HepG2 (cell line): Measurements from ENCODE around the gene HYOU1. TPM values are rescaled to one million over a fixed set of nuclear protein-coding genes. Genes with fewer than 3 reads are reported as not detected.

Experiments
- ATAC-seq: fragments of 200-7000 bp; cut with Tn5 transposase; 3 replicates; pipeline ENCODE4 v1.9.1; 2020; ENCODE audit warnings: mild to moderate bottlenecking, moderate library complexity
- BruUV-seq: library from RNA; stranded (reverse); fragments of 400-500 nt; replicated peaks from 2 replicates; lab custom pipeline; 2021; lab: Mats Ljungman, UMichigan
- CTCF ChIA-PET: fragments of 300-600 bp; formaldehyde crosslinking; extraction: SDS; loops from one replicate; lab custom pipeline; 2021; ENCODE audit warnings: low total read pairs, inconsistent platforms, low intra/inter-chr PET ratio; lab: Yijun Ruan, JAX
- POLR2A ChIA-PET: fragments of 350-600 bp; sonication (Branson Sonifier 250); formaldehyde crosslinking; loops from one replicate; lab custom pipeline; 2020; ENCODE audit warnings: antibody characterized with exemption, inconsistent platforms; lab: Yijun Ruan, JAX
- DNase-seq: peaks from one replicate; pipeline ENCODE4 v3.0.0-alpha.2; 2015; ENCODE audit warnings: low spot score
- FAIRE-seq: peaks from 3 replicates; lab custom pipeline; 2011; peaks lifted over from hg19 to GRCh38; lab: Jason Lieb, UNC
- H2AFZ ChIP-seq: one replicate; pipeline ENCODE4 v1.6.1; 2011; ENCODE audit warnings: low read length, inconsistent platforms
- H3K27ac ChIP-seq: fragments of 300-600 bp; 3 replicates; pipeline ENCODE4 v1.8.0; 2011; ENCODE audit warnings: mixed run types, mild to moderate bottlenecking, mixed read lengths, low read length, inconsistent platforms; ENCODE audit not compliant: insufficient read depth; ENCODE audit errors: extremely low read length
- H3K27me3 ChIP-seq, 2 experiments: fragments of 200-600 bp in 1 of 2; 2 replicates in 1 of 2; 3 replicates in 1 of 2; pipeline versions ENCODE4 v1.6.0 to v1.8.0; 2011; ENCODE audit warnings: low read length in 2 of 2, mild to moderate bottlenecking in 2 of 2, moderate library complexity in 2 of 2, inconsistent platforms in 1 of 2; ENCODE audit not compliant: insufficient read depth in 2 of 2, control insufficient read depth in 1 of 2
- H3K36me3 ChIP-seq, 2 experiments: fragments of 200-600 bp in 1 of 2; replicated peaks in 1 of 2; 2 replicates in 1 of 2; 3 replicates in 1 of 2; pipeline versions ENCODE4 v1.5.1 to v1.8.0; 2011; ENCODE audit warnings: low read length in 2 of 2, inconsistent platforms in 1 of 2; ENCODE audit not compliant: insufficient read depth in 2 of 2, control insufficient read depth in 1 of 2
- H3K4me1 ChIP-seq: 2 replicates; pipeline ENCODE4 v1.5.1; 2012; ENCODE audit warnings: low read length, inconsistent platforms; ENCODE audit not compliant: insufficient read depth
- H3K4me2 ChIP-seq: 2 replicates; pipeline ENCODE4 v1.6.0; 2011; ENCODE audit warnings: low read depth, low read length, inconsistent platforms
- H3K4me3 ChIP-seq, 3 experiments: fragments of 200-600 bp in 1 of 3; sonication (generic), shearing (Covaris generic) in 1 of 3; replicated peaks in 1 of 3; 2 replicates each; pipeline ENCODE4 v1.5.1; 2011 to 2016; ENCODE audit warnings: low read length in 3 of 3, inconsistent platforms in 2 of 3, low read depth in 2 of 3, mild to moderate bottlenecking in 2 of 3, control low read depth in 1 of 3, mixed read lengths in 1 of 3; ENCODE audit not compliant: insufficient read depth in 1 of 3
- H3K79me2 ChIP-seq: one replicate; pipeline ENCODE4 v1.6.1; 2011; ENCODE audit warnings: low read length, inconsistent platforms; ENCODE audit not compliant: insufficient read depth
- H3K9ac ChIP-seq: 2 replicates; pipeline ENCODE4 v1.6.0; 2011; ENCODE audit warnings: mild to moderate bottlenecking, low read depth, low read length, inconsistent platforms; ENCODE audit not compliant: insufficient read depth
- H3K9me3 ChIP-seq: 2 replicates; pipeline ENCODE4 v1.5.1; 2012; ENCODE audit warnings: mild to moderate bottlenecking, low read length
- H4K20me1 ChIP-seq: 2 replicates; pipeline ENCODE4 v1.6.0; 2011; ENCODE audit warnings: inconsistent platforms, mild to moderate bottlenecking, low read length, moderate library complexity; ENCODE audit not compliant: insufficient read depth
- ATF3 ChIP-seq: sonication (generic); formaldehyde crosslinking; IDR thresholded peaks from 2 replicates; pipeline ENCODE4 v1.4.0; 2020; ENCODE audit warnings: missing genetic modification reagents
- CC2D1A ChIP-seq: sonication (generic); formaldehyde crosslinking; IDR thresholded peaks from 2 replicates; pipeline ENCODE4 v1.8.1; 2023; ENCODE audit warnings: mild to moderate bottlenecking, missing genetic modification reagents
- CCDC6 ChIP-seq: sonication (generic); formaldehyde crosslinking; IDR thresholded peaks from 2 replicates; pipeline ENCODE4 v1.8.1; 2022; ENCODE audit warnings: mild to moderate bottlenecking, missing genetic modification reagents, moderate library complexity
- ELF3 ChIP-seq: IDR thresholded peaks from 2 replicates; pipeline ENCODE4 v1.6.1; 2016; ENCODE audit warnings: missing genetic modification reagents, missing compliant biosample characterization
- EP300 ChIP-seq, 3 experiments: sonication (generic) in 1 of 3; formaldehyde crosslinking in 1 of 3; IDR thresholded peaks; 2 replicates each; pipeline versions ENCODE4 v1.5.1 to v1.6.1; 2011 to 2020; ENCODE audit warnings: low read depth in 2 of 3, low read length in 2 of 3, borderline replicate concordance in 1 of 3, improper control_type of control experiment in 1 of 3, mild to moderate bottlenecking in 1 of 3, missing genetic modification reagents in 1 of 3, moderate library complexity in 1 of 3
- FOSL1 ChIP-seq: sonication (generic); formaldehyde crosslinking; IDR thresholded peaks from 2 replicates; pipeline ENCODE4 v1.9.0; 2021; ENCODE audit warnings: missing genetic modification reagents, borderline replicate concordance
- GATAD2A ChIP-seq: IDR thresholded peaks from 2 replicates; pipeline ENCODE4 v1.6.1; 2016
- HES4 ChIP-seq: sonication (generic); formaldehyde crosslinking; IDR thresholded peaks from 2 replicates; pipeline ENCODE4 v1.9.0; 2021; ENCODE audit warnings: mild to moderate bottlenecking, missing genetic modification reagents, borderline replicate concordance
- HNRNPK ChIP-seq: fragments of 200-400 bp; formaldehyde crosslinking; IDR thresholded peaks from 2 replicates; pipeline ENCODE4 v1.6.1; 2018; ENCODE audit warnings: low read length, low read depth, moderate library complexity, mild to moderate bottlenecking; ENCODE audit not compliant: poor library complexity, severe bottlenecking
- ISL2 ChIP-seq: sonication (generic); formaldehyde crosslinking; IDR thresholded peaks from 2 replicates; pipeline ENCODE4 v1.5.0; 2020; ENCODE audit warnings: missing genetic modification reagents
- JUND ChIP-seq: sonication (generic); formaldehyde crosslinking; IDR thresholded peaks from 2 replicates; pipeline ENCODE4 v1.8.0; 2022; ENCODE audit warnings: mild to moderate bottlenecking, missing genetic modification reagents
- KLF12 ChIP-seq: sonication (generic); formaldehyde crosslinking; IDR thresholded peaks from 2 replicates; pipeline ENCODE4 v1.4.0; 2020; ENCODE audit warnings: missing genetic modification reagents, borderline replicate concordance
- NR2F6 ChIP-seq, 2 experiments: IDR thresholded peaks; 2 replicates each; pipeline ENCODE4 v1.6.1; 2016; ENCODE audit warnings: antibody characterized with exemption in 1 of 2, mild to moderate bottlenecking in 1 of 2
- PHF8 ChIP-seq: sonication (generic); formaldehyde crosslinking; IDR thresholded peaks from 2 replicates; pipeline ENCODE4 v1.5.0; 2020; ENCODE audit warnings: missing genetic modification reagents
- PLRG1 ChIP-seq: fragments of 450-650 bp; conservative IDR thresholded peaks from 2 replicates; pipeline ENCODE4 v1.6.1; 2016
- POLR2AphosphoS5 ChIP-seq: IDR thresholded peaks from 2 replicates; pipeline ENCODE4 v1.6.1; 2012; ENCODE audit warnings: low read depth, low read length
- REXO4 ChIP-seq: sonication (generic); formaldehyde crosslinking; IDR thresholded peaks from 2 replicates; pipeline ENCODE4 v1.8.0; 2022; ENCODE audit warnings: missing genetic modification reagents, mild to moderate bottlenecking, borderline replicate concordance
- SAFB2 ChIP-seq: sonication (generic); formaldehyde crosslinking; IDR thresholded peaks from 2 replicates; pipeline ENCODE4 v1.5.1; 2020; ENCODE audit warnings: missing genetic modification reagents, low read depth, mild to moderate bottlenecking, borderline replicate concordance
- TBL1XR1 ChIP-seq: fragments of 150-350 bp; IDR thresholded peaks from 2 replicates; pipeline ENCODE4 v1.6.1; 2014; ENCODE audit warnings: borderline replicate concordance, low read length; ENCODE audit not compliant: partially characterized antibody
- TCF7 ChIP-seq: sonication (generic); IDR thresholded peaks from 2 replicates; pipeline ENCODE4 v1.6.1; 2016; ENCODE audit warnings: antibody characterized with exemption, low read depth
- ZNF329 ChIP-seq: sonication (generic); formaldehyde crosslinking; IDR thresholded peaks from 2 replicates; pipeline ENCODE4 v1.9.0; 2021; ENCODE audit warnings: low read depth, mild to moderate bottlenecking, missing genetic modification reagents
- ZNF737 ChIP-seq: sonication (generic); formaldehyde crosslinking; IDR thresholded peaks from 2 replicates; pipeline ENCODE4 v1.5.0; 2020; ENCODE audit warnings: missing genetic modification reagents, mild to moderate bottlenecking, borderline replicate concordance
- ZNF777 ChIP-seq: sonication (generic); formaldehyde crosslinking; IDR thresholded peaks from 2 replicates; pipeline ENCODE4 v1.4.0; 2020; ENCODE audit warnings: missing genetic modification reagents
- WGBS: methylation state at CpG from one replicate; pipeline ENCODE4 v1.1.6; 2017; ENCODE audit warnings: low lambda C conversion rate; 5-methylcytosine and 5-hydroxymethylcytosine counted together
- in situ Hi-C: cut with HindIII; loops from 2 replicates; pipeline ENCODE4 v1.10.0; 2017; ENCODE audit warnings: low pct_unique_long_range_greater_than_20kb; ENCODE audit not compliant: extremely low pct_ligation_motif_present
- intact Hi-C: fragments of 100-400 bp; cut with micrococcal nuclease; formaldehyde crosslinking; loops from one replicate; pipeline ENCODE4 v1.10.0; 2022; ENCODE audit not compliant: unreplicated experiment
- polyA plus RNA-seq, 8 experiments: library from polyadenylated mRNA; depleted of rRNA in 3 of 8; stranded (reverse) in 7 of 8; unstranded in 1 of 8; fragments of >200 nt; fragmentation: Illumina TruSeq in 4 of 8; extraction: Trizol in 4 of 8; gene quantifications; 2 replicates each; pipeline versions ENCODE4 v1.2.1 to v1.2.3, GENCODE V29; 2011 to 2016; ENCODE audit warnings: low read depth in 4 of 8, missing spikeins in 1 of 8, mixed read lengths in 1 of 8; ENCODE audit not compliant: insufficient read depth in 1 of 8
- total RNA-seq, 5 experiments: library from RNA; depleted of rRNA; stranded (reverse); fragments of >200 nt; fragmentation: Illumina TruSeq; extraction: Trizol; gene quantifications; 2 replicates each; pipeline ENCODE4 v1.2.3, GENCODE V29; 2016; ENCODE audit warnings: low read depth in 1 of 5
- TF ChIP-seq, protein P1 (sequence below): sonication (generic); formaldehyde crosslinking; IDR thresholded peaks from 2 replicates; pipeline ENCODE4 v1.5.0; 2020; ENCODE audit warnings: missing genetic modification reagents, mild to moderate bottlenecking, borderline replicate concordance

The HYOU1 gene
- total and polyA plus RNA-seq, 2 of the 13 experiments (the other 11 are each of a cell fraction or from before 2014, with no cell fraction given), result 127 to 155 TPM

DNA sequence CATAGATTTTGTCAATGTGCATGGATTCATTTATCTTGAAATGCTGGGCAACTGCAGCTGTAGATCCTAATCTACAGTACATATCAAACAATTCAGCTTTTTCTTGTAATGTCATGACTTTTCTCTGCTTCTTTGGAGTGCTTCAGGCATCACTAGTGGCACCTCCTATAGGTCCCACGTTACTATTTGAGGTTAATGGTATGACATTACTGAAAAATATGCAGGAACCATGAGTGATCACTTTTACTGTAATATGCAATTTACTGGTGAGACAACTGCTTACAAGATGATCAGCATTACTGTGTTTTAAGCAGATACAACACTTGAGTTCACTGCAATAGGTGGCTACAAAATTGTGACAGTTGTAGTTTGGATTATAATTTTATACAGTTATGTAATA is 56.1 kb downstream of the HYOU1 start (continued):
- no peak for TF ChIP-seq ZNF329 (CRISPR knock-in tag)
- no peak for TF ChIP-seq HES4 (CRISPR knock-in tag)
- no peak for TF ChIP-seq POLR2AphosphoS5
- TF ChIP-seq ZNF737 (CRISPR knock-in tag), result no peak
- no peak for TF ChIP-seq PLRG1
- no peak for TF ChIP-seq NR2F6 (IDR thresholded peaks at IDR 0.05)
- no peak for TF ChIP-seq NR2F6 (CRISPR knock-in tag; IDR thresholded peaks at IDR 0.05)
- no peak for TF ChIP-seq KLF12 (CRISPR knock-in tag)
- no peak for TF ChIP-seq HNRNPK
- TF ChIP-seq, protein P1, sequence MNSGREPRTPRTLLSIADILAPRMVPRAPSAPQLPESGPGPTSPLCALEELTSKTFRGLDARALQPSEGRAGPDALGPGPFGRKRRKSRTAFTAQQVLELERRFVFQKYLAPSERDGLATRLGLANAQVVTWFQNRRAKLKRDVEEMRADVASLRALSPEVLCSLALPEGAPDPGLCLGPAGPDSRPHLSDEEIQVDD (CRISPR knock-in tag), result no peak
- TF ChIP-seq PHF8 (CRISPR knock-in tag), result no peak
- no peak for TF ChIP-seq ZNF777 (CRISPR knock-in tag)
- TF ChIP-seq ISL2 (CRISPR knock-in tag), result no peak
- no peak for TF ChIP-seq REXO4 (CRISPR knock-in tag)

- no TSS peak for BruUV-seq
- peak overlapping the region; percentile 74 for H3K9ac ChIP-seq
- ChIA-PET CTCF (no interaction called here), POLR2A (interaction anchor here (1.0 to 2.8 kb wide), 9 partner anchors 14 to 208 kb away, joined by 3 to 66 read pairs (median 5); partner anchors contain the start of genes DDX6, HMBS, NLRX1 and RPS25)
- in situ Hi-C loops, result no loop called here
- WGBS, result 14% methylated on average over 6 of the region's 6 CpGs
- ATAC-seq (peak; percentile 54), FAIRE-seq (peak; percentile 47), DNase-seq (peak; percentile 81)
- no peaks in the 10 kb centered on the region; a peak in 1 of 5 replicates for H3K27me3 ChIP-seq
- no peaks in the 10 kb centered on the region for H4K20me1 ChIP-seq
- no peak overlapping the region for H2AFZ ChIP-seq
- H3K27ac ChIP-seq, result peak overlapping the region; percentile 56
- intact Hi-C loops, result loop anchor here (2.0 kb wide), 1 partner anchor 32 kb away; the partner anchor contains the start of gene SLC37A4
- H3K79me2 ChIP-seq, result peaks cover 35% of the 10 kb centered on the region
- H3K36me3 ChIP-seq, result peaks cover 6 to 17% of the 10 kb centered on the region in 2 experiments; a peak in 3 of 5 replicates
- H3K9me3 ChIP-seq, result no peaks in the 10 kb centered on the region
- H3K4me1 ChIP-seq, result peaks cover 42% of the 10 kb centered on the region
- peak overlapping the region; percentile 80 for H3K4me2 ChIP-seq
- peak overlapping the region; percentile 79 to 91 (median 90) for H3K4me3 ChIP-seq
- peak; percentile 39; the same call in 1 of the 2 replicates for TF ChIP-seq GATAD2A (CRISPR knock-in tag)
- no peak for TF ChIP-seq CC2D1A (CRISPR knock-in tag)
- peak; percentile 40; the same call in 1 of the 2 replicates for TF ChIP-seq TCF7
- TF ChIP-seq ATF3 (CRISPR knock-in tag), result peak; percentile 89
- peak; percentile 88 for TF ChIP-seq JUND
- no peak for TF ChIP-seq TBL1XR1
- peak; percentile 86 for TF ChIP-seq FOSL1 (CRISPR knock-in tag)
- no peak for TF ChIP-seq NR2F6 (IDR thresholded peaks at IDR 0.05)
- 0 out of 2 replicates have a peak, but pooled peaks have one; percentile 16 for TF ChIP-seq NR2F6 (CRISPR knock-in tag; IDR thresholded peaks at IDR 0.05)
- 0 out of 2 replicates have a peak, but pooled peaks have one; percentile 17 for TF ChIP-seq ELF3 (CRISPR knock-in tag)
- TF ChIP-seq CCDC6 (CRISPR knock-in tag), result 0 out of 2 replicates have a peak, but pooled peaks have one; percentile 12
- TF ChIP-seq EP300 (IDR thresholded peaks at IDR 0.05; ENCODE audit: low read depth in 2 of 2, low read length in 2 of 2), result peak in 1 of 2 experiments; percentile 23; a peak in 1 of 4 replicates
- TF ChIP-seq EP300 (CRISPR knock-in tag; IDR thresholded peaks at IDR 0.05; ENCODE audit: borderline replicate concordance), result no peak
- no peak for TF ChIP-seq SAFB2 (CRISPR knock-in tag)
Observed at GRCh38 chr11:118998822-118999221, 58.2 kb downstream of the HYOU1 start.
